GM12878 (cell line): ENCODE results near the gene MEIS2. TPM values are rescaled to one million over a fixed set of nuclear protein-coding genes. Genes with fewer than 3 reads are reported as not detected.

ENCODE experiments used
- ATAC-seq: fragments of 200-7000 bp; cut with Tn5 transposase; 3 replicates; pipeline ENCODE4 v1.9.1; 2020; ENCODE audit warnings: mild to moderate bottlenecking, moderate library complexity
- BruUV-seq: library from RNA; stranded (reverse); fragments of 400-500 nt; replicated peaks from 2 replicates; lab custom pipeline; 2021; lab: Mats Ljungman, UMichigan
- CTCF ChIA-PET: fragments of 300-600 bp; sonication (Branson Sonifier 250); formaldehyde crosslinking; extraction: SDS; loops from one replicate; lab custom pipeline; 2021; ENCODE audit warnings: inconsistent platforms; lab: Yijun Ruan, JAX
- POLR2A ChIA-PET: fragments of 350-600 bp; formaldehyde crosslinking; extraction: SDS; loops from one replicate; lab custom pipeline; 2021; ENCODE audit warnings: inconsistent platforms; lab: Charles Lee
- RAD21 ChIA-PET: fragments of 300-600 bp; sonication (Branson Sonifier 250); formaldehyde crosslinking; loops from one replicate; lab custom pipeline; 2023; ENCODE audit warnings: antibody characterized with exemption; ENCODE audit not compliant: unreplicated experiment; lab: Charles Lee
- SMC1A ChIA-PET: fragments of 300-600 bp; sonication (Branson Sonifier 250); formaldehyde crosslinking; loops from one replicate; lab custom pipeline; 2023; ENCODE audit not compliant: unreplicated experiment, uncharacterized antibody; lab: Charles Lee
- DNase-seq: peaks from one replicate; pipeline ENCODE4 v3.0.0-alpha.2; 2011; ENCODE audit warnings: low read depth, low spot score
- FAIRE-seq: peaks from 3 replicates; lab custom pipeline; 2011; peaks lifted over from hg19 to GRCh38; lab: Jason Lieb, UNC
- H2AFZ ChIP-seq: 2 replicates; pipeline ENCODE4 v1.6.0; 2011; ENCODE audit warnings: low read depth, low read length, control low read depth; ENCODE audit not compliant: control insufficient read depth
- H3K27ac ChIP-seq: 2 replicates; pipeline ENCODE4 v1.5.1; 2011; ENCODE audit warnings: control low read depth; ENCODE audit not compliant: control insufficient read depth, insufficient read depth
- H3K27me3 ChIP-seq, 2 experiments: replicated peaks in 1 of 2; 2 replicates each; pipeline versions ENCODE4 v1.6.0 to v1.6.1; 2011; ENCODE audit warnings: low read length in 1 of 2; ENCODE audit not compliant: control insufficient read depth in 2 of 2, insufficient read depth in 2 of 2
- H3K36me3 ChIP-seq, 2 experiments: 2 replicates each; pipeline ENCODE4 v1.5.1; 2011; ENCODE audit warnings: low read length in 1 of 2; ENCODE audit not compliant: control insufficient read depth in 2 of 2, insufficient read depth in 2 of 2
- H3K4me1 ChIP-seq: 2 replicates; pipeline ENCODE4 v1.6.1; 2011; ENCODE audit warnings: mild to moderate bottlenecking, low read length, moderate library complexity, mixed read lengths; ENCODE audit not compliant: control insufficient read depth, insufficient read depth
- H3K4me2 ChIP-seq: 2 replicates; pipeline ENCODE4 v1.6.0; 2011; ENCODE audit warnings: control low read depth; ENCODE audit not compliant: control insufficient read depth, insufficient read depth
- H3K4me3 ChIP-seq: fragments of 200-600 bp; sonication (generic); 2 replicates; pipeline ENCODE4 v1.5.1; 2016
- H3K79me2 ChIP-seq: 2 replicates; pipeline ENCODE4 v1.6.0; 2011; ENCODE audit warnings: low read length; ENCODE audit not compliant: control insufficient read depth, insufficient read depth
- H3K9ac ChIP-seq: 2 replicates; pipeline ENCODE4 v1.8.0; 2011; ENCODE audit warnings: low read length, control low read depth, mixed read lengths; ENCODE audit not compliant: control insufficient read depth, insufficient read depth
- H3K9me3 ChIP-seq: replicated peaks from 3 replicates; pipeline ENCODE4 v1.5.1; 2011; ENCODE audit warnings: mild to moderate bottlenecking, low read length; ENCODE audit not compliant: control insufficient read depth, insufficient read depth
- H4K20me1 ChIP-seq: 2 replicates; pipeline ENCODE4 v1.6.0; 2011; ENCODE audit not compliant: control insufficient read depth, insufficient read depth
- ATF7 ChIP-seq: fragments of 450-650 bp; IDR thresholded peaks from 2 replicates; pipeline ENCODE4 v1.6.1; 2016; ENCODE audit warnings: low read depth, mild to moderate bottlenecking
- CBX5 ChIP-seq: sonication (generic); IDR thresholded peaks from 2 replicates; pipeline ENCODE4 v1.6.1; 2016; ENCODE audit warnings: low read depth, moderate library complexity, mild to moderate bottlenecking, inconsistent platforms
- CHD2 ChIP-seq: IDR thresholded peaks from 2 replicates; pipeline ENCODE4 v1.6.1; 2011; ENCODE audit warnings: low read depth, low read length, improper control_type of control experiment, borderline replicate concordance
- DPF2 ChIP-seq: fragments of 450-650 bp; IDR thresholded peaks from 2 replicates; pipeline ENCODE4 v1.6.1; 2017; ENCODE audit warnings: mild to moderate bottlenecking
- IKZF1 ChIP-seq: fragments of 450-650 bp; conservative IDR thresholded peaks from 2 replicates; pipeline ENCODE4 v1.6.1; 2017; ENCODE audit warnings: antibody characterized with exemption, mild to moderate bottlenecking
- NR2C2 ChIP-seq: IDR thresholded peaks from 2 replicates; pipeline ENCODE4 v1.6.1; 2011; ENCODE audit warnings: borderline replicate concordance, low read depth; ENCODE audit not compliant: control insufficient read depth, insufficient read length
- POU2F2 ChIP-seq: IDR thresholded peaks from 3 replicates; pipeline ENCODE4 v1.6.1; 2011; ENCODE audit warnings: low read depth, mild to moderate bottlenecking, low read length, borderline replicate concordance
- SMAD5 ChIP-seq: IDR thresholded peaks from 2 replicates; pipeline ENCODE4 v1.6.1; 2016; ENCODE audit warnings: antibody characterized with exemption, low read depth
- SPI1 ChIP-seq: IDR thresholded peaks from 2 replicates; pipeline ENCODE4 v1.6.1; 2011; ENCODE audit warnings: low read depth, mild to moderate bottlenecking, low read length, moderate library complexity, borderline replicate concordance; ENCODE audit not compliant: insufficient read depth
- WGBS: methylation state at CpG from one replicate; pipeline ENCODE4 v1.1.6; 2016; ENCODE audit warnings: low lambda C conversion rate; ENCODE audit not compliant: insufficient replicate concordance, insufficient coverage; ENCODE audit errors: missing lambda C conversion rate; 5-methylcytosine and 5-hydroxymethylcytosine counted together
- in situ Hi-C: fragments of 300-500 bp; cut with MboI; formaldehyde crosslinking; loops from 9 replicates; pipeline ENCODE4 v1.14.3; 2018; ENCODE audit warnings: mixed read lengths
- intact Hi-C: fragments of 100-400 bp; cut with micrococcal nuclease; formaldehyde crosslinking; loops from one replicate; pipeline ENCODE4 v1.14.2; 2022; ENCODE audit not compliant: unreplicated experiment
- polyA plus RNA-seq, 11 experiments: library from polyadenylated mRNA; depleted of rRNA in 4 of 11; unstranded in 6 of 11; stranded (reverse) in 5 of 11; fragments of >200 nt; fragmentation: Nextera tagmentation in 4 of 11; fragmentation: Illumina TruSeq in 1 of 11; extraction: Ambion mirVana in 4 of 11; extraction: Trizol in 1 of 11; gene quantifications; 1 replicate in 1 of 11; 2 replicates in 10 of 11; pipeline versions ENCODE4 v1.2.1 to v1.2.3, GENCODE V29; 2011 to 2016; ENCODE audit warnings: inconsistent platforms in 2 of 11, missing spikeins in 2 of 11, low read depth in 1 of 11
- total RNA-seq, 4 experiments: library from RNA; depleted of rRNA in 3 of 4; stranded (reverse); fragments of >200 nt in 3 of 4; fragmentation: Illumina TruSeq in 1 of 4; extraction: Trizol in 1 of 4; gene quantifications; 2 replicates each; pipeline versions ENCODE4 v1.2.1 to v1.2.3, GENCODE V29; 2013 to 2021
- TF ChIP-seq, protein P1 (sequence below): fragments of 450-650 bp; IDR thresholded peaks from 2 replicates; pipeline ENCODE4 v1.6.1; 2017; ENCODE audit warnings: mild to moderate bottlenecking
- TF ChIP-seq, protein P2 (sequence below): IDR thresholded peaks from 2 replicates; pipeline ENCODE4 v1.6.1; 2012; ENCODE audit warnings: low read depth, low read length, improper control_type of control experiment
- TF ChIP-seq, protein P3 (sequence below): fragments of 450-650 bp; IDR thresholded peaks from 2 replicates; pipeline ENCODE4 v1.6.1; 2016; ENCODE audit warnings: mild to moderate bottlenecking

The MEIS2 gene
- total and polyA plus RNA-seq, 10 of the 15 experiments (the other 5 are each of a cell fraction or from before 2014, with no cell fraction given) = 9.2 to 54.0 (median 20.4) TPM

DNA sequence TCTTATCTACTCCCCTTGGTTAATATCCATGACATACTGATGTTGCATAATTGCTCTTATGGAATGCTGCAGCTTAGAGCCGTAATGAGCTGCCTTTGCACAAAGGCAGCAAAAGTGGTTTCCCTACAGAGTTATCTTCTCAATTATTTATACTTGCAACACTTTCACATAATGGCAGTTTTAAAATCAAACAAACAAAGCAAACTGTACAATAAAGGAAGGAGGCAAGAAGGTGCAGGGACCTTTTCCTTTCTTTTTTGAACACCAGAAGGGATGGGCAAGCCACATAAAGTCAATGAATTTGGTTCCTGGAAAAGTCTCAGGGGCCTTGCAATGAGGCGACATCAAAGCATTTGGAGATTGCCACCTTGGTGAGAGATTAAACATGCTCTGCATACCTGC lies 188.0 kb downstream of the MEIS2 start (continued):
- no peak for TF ChIP-seq CHD2
- TF ChIP-seq POU2F2 = no peak
- no peak for TF ChIP-seq SMAD5
- TF ChIP-seq, all 136 proteins: peak for 0

DNA sequence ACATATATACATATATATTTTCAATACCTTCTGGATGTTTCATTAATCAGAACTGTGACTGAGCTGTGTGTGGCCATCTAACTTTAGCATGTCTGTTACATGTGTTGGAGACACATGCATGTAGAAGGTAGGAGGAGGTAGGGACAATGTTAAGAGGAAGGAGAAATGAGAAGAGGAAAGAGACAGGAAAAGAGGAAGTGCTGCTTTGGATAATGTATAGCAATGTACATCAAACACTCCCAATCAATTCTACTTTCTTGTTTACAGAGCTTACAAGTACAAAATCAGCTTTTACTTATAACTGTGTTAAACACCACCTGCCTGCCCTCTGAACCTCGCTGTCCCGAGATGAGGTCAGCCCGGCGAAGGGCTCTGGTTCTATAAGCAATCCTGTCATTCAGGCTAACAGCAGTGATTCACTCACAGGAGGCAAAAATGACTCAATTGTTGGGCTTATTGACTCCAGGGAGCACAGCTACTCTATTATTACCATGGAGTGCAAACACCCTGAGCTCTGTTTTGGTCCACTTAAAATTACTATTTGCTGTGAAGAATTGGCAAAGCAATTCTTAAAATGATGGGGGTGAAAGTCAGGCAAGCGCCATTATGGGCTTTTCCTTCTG lies 188.9 kb downstream of the MEIS2 start:
- Histone ChIP-seq H3K27me3 (no peaks in the 10 kb centered on the region), H3K4me1 (no peaks in the 10 kb centered on the region), H3K4me2 (no peak overlapping the region), H2AFZ (no peak overlapping the region), H3K9me3 (no peaks in the 10 kb centered on the region), H3K4me3 (no peak overlapping the region), H3K27ac (no peak overlapping the region), H4K20me1 (no peaks in the 10 kb centered on the region), H3K9ac (no peak overlapping the region), H3K79me2 (no peaks in the 10 kb centered on the region), H3K36me3 (no peaks in the 10 kb centered on the region; a peak in 1 of 4 replicates)
- ChIA-PET CTCF (interaction anchor here (0.6 to 1.3 kb wide), 2 partner anchors 9 to 70 kb away, joined by 3 read pairs; no protein-coding TSS in a partner anchor), POLR2A (interaction anchor here (0.6 kb wide), 1 partner anchor 44 kb away, joined by 6 read pairs; no protein-coding TSS in a partner anchor), RAD21 (no interaction called here), SMC1A (interaction anchor here (0.8 kb wide), 1 partner anchor 181 kb away, joined by 4 read pairs; no protein-coding TSS in a partner anchor)
- DNase-seq (no peak), ATAC-seq (peak; percentile 49), FAIRE-seq (peak; percentile 44)
- intact Hi-C loops = no loop called here
- in situ Hi-C loops = no loop called here
- no TSS peak for BruUV-seq
- 58% methylated on average over 5 of the region's 5 CpGs for WGBS
- TF ChIP-seq, protein P1, sequence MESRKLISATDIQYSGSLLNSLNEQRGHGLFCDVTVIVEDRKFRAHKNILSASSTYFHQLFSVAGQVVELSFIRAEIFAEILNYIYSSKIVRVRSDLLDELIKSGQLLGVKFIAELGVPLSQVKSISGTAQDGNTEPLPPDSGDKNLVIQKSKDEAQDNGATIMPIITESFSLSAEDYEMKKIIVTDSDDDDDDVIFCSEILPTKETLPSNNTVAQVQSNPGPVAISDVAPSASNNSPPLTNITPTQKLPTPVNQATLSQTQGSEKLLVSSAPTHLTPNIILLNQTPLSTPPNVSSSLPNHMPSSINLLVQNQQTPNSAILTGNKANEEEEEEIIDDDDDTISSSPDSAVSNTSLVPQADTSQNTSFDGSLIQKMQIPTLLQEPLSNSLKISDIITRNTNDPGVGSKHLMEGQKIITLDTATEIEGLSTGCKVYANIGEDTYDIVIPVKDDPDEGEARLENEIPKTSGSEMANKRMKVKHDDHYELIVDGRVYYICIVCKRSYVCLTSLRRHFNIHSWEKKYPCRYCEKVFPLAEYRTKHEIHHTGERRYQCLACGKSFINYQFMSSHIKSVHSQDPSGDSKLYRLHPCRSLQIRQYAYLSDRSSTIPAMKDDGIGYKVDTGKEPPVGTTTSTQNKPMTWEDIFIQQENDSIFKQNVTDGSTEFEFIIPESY = no peak
- TF ChIP-seq, protein P2, sequence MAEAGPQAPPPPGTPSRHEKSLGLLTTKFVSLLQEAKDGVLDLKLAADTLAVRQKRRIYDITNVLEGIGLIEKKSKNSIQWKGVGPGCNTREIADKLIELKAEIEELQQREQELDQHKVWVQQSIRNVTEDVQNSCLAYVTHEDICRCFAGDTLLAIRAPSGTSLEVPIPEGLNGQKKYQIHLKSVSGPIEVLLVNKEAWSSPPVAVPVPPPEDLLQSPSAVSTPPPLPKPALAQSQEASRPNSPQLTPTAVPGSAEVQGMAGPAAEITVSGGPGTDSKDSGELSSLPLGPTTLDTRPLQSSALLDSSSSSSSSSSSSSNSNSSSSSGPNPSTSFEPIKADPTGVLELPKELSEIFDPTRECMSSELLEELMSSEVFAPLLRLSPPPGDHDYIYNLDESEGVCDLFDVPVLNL = no peak
- TF ChIP-seq, protein P3, sequence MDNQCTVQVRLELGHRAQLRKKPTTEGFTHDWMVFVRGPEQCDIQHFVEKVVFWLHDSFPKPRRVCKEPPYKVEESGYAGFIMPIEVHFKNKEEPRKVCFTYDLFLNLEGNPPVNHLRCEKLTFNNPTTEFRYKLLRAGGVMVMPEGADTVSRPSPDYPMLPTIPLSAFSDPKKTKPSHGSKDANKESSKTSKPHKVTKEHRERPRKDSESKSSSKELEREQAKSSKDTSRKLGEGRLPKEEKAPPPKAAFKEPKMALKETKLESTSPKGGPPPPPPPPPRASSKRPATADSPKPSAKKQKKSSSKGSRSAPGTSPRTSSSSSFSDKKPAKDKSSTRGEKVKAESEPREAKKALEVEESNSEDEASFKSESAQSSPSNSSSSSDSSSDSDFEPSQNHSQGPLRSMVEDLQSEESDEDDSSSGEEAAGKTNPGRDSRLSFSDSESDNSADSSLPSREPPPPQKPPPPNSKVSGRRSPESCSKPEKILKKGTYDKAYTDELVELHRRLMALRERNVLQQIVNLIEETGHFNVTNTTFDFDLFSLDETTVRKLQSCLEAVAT = no peak
- TF ChIP-seq IKZF1 = 0 out of 2 replicates have a peak, but pooled peaks have one; percentile 17
- TF ChIP-seq NR2C2 = no peak
- TF ChIP-seq ATF7 = no peak
- no peak for TF ChIP-seq DPF2
- TF ChIP-seq SPI1 = peak; percentile 85
- TF ChIP-seq CBX5 = no peak
